Measurements from ENCODE around the gene TCOF1.

DNA sequence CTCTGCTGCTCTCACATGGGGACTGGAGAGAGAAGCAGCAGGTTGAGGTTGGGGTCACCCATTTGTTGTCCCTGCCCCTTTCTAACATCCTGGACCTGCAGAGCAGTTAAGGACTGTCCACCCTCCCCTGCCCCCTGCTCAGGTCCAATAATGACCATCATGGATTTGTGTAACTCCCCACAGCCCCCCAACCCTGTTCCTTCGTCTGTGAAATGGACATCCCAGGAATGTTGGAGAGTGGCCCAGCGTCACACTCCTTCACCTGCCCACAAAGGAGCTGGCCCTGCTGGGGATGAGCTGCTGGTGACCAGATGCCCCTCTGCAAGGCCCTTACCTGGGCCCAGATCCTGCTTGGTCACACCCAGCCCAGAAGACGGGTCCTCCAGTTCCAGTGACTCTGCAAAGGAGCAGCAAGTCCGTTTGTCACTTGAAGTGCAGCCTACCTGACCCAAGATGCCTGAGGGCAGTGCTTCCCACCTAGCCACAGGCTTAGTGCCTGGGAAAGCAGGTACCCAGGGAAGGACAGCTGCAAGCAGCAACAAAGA, 44.8 kb downstream of the TCOF1 start:
- TF ChIP-seq, protein P1, sequence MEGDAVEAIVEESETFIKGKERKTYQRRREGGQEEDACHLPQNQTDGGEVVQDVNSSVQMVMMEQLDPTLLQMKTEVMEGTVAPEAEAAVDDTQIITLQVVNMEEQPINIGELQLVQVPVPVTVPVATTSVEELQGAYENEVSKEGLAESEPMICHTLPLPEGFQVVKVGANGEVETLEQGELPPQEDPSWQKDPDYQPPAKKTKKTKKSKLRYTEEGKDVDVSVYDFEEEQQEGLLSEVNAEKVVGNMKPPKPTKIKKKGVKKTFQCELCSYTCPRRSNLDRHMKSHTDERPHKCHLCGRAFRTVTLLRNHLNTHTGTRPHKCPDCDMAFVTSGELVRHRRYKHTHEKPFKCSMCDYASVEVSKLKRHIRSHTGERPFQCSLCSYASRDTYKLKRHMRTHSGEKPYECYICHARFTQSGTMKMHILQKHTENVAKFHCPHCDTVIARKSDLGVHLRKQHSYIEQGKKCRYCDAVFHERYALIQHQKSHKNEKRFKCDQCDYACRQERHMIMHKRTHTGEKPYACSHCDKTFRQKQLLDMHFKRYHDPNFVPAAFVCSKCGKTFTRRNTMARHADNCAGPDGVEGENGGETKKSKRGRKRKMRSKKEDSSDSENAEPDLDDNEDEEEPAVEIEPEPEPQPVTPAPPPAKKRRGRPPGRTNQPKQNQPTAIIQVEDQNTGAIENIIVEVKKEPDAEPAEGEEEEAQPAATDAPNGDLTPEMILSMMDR (conservative IDR thresholded peaks at IDR 0.05; ENCODE audit: low read depth, low read length) = no peak
- TF ChIP-seq EZH2 (IDR thresholded peaks at IDR 0.05; ENCODE audit: borderline replicate concordance, low read depth, low read length, poor library complexity, severe bottlenecking) = no peak
